Calu3 (cell line): ENCODE results near the gene SHH. TPM values are rescaled to one million over a fixed set of nuclear protein-coding genes. Genes with fewer than 3 reads are reported as not detected.

Experiments
- BruUV-seq: library from RNA; stranded (reverse); fragments of 400-500 nt; replicated peaks from 2 replicates; lab custom pipeline; 2021; lab: Mats Ljungman, UMichigan
- CTCF ChIA-PET: fragments of 300-600 bp; sonication (Branson Sonifier 250); formaldehyde crosslinking; loops from one replicate; lab custom pipeline; 2022; ENCODE audit warnings: antibody characterized with exemption; lab: Charles Lee
- DNase-seq: peaks from one replicate; pipeline ENCODE4 v3.0.0; 2022
- H3K27ac Mint-ChIP-seq: one replicate; pipeline ENCODE4 v1.8.0; 2022; ENCODE audit warnings: mixed read lengths; ENCODE audit not compliant: unreplicated experiment
- H3K27me3 Mint-ChIP-seq: one replicate; pipeline ENCODE4 v1.8.0; 2022; ENCODE audit warnings: mixed read lengths; ENCODE audit not compliant: unreplicated experiment
- H3K36me3 Mint-ChIP-seq: one replicate; pipeline ENCODE4 v1.8.0; 2022; ENCODE audit warnings: mild to moderate bottlenecking, moderate library complexity, mixed read lengths; ENCODE audit not compliant: insufficient read depth, unreplicated experiment
- H3K4me1 Mint-ChIP-seq: one replicate; pipeline ENCODE4 v1.8.0; 2022; ENCODE audit warnings: mild to moderate bottlenecking, low read depth, mixed read lengths; ENCODE audit not compliant: unreplicated experiment
- H3K4me3 Mint-ChIP-seq: one replicate; pipeline ENCODE4 v1.8.0; 2022; ENCODE audit warnings: mild to moderate bottlenecking, low read depth, moderate library complexity, mixed read lengths; ENCODE audit not compliant: unreplicated experiment
- H3K9me3 Mint-ChIP-seq: one replicate; pipeline ENCODE4 v1.8.0; 2022; ENCODE audit warnings: low read depth, mixed read lengths; ENCODE audit not compliant: unreplicated experiment
- CTCF ChIP-seq: fragments of 200-600 bp; IDR thresholded peaks from one replicate; pipeline ENCODE4 v1.8.0; 2022; ENCODE audit warnings: antibody characterized with exemption; ENCODE audit not compliant: unreplicated experiment
- intact Hi-C: fragments of 100-400 bp; cut with micrococcal nuclease; formaldehyde crosslinking; loops from one replicate; pipeline ENCODE4 v1.10.0; 2022; ENCODE audit not compliant: unreplicated experiment
- total RNA-seq: library from RNA; stranded (reverse); gene quantifications from 2 replicates; pipeline ENCODE4 v1.2.3, GENCODE V29; 2022

The SHH gene
- total RNA-seq, 1 experiment from 2014 or later, result 1.1 TPM

GRCh38 chr7:155788616-155789000 is 23.7 kb downstream of the SHH start:
- BruUV-seq, result no TSS peak
- H3K4me3 Mint-ChIP-seq, result no peak overlapping the region
- TF ChIP-seq CTCF, result no peak
- CTCF ChIA-PET, result no interaction called here
- H3K27me3 Mint-ChIP-seq, result peaks cover 13% of the 10 kb centered on the region
- no peaks in the 10 kb centered on the region for H3K4me1 Mint-ChIP-seq
- no peak overlapping the region for H3K27ac Mint-ChIP-seq
- H3K9me3 Mint-ChIP-seq, result no peaks in the 10 kb centered on the region
- intact Hi-C loops, result no loop called here
- peaks cover 12% of the 10 kb centered on the region for H3K36me3 Mint-ChIP-seq
- DNase-seq, result no peak

- peak overlapping the region; percentile 38 for H3K4me3 Mint-ChIP-seq
- intact Hi-C loops, result no loop called here
- DNase-seq, result no peak
- peaks cover 15% of the 10 kb centered on the region for H3K36me3 Mint-ChIP-seq
- no peak overlapping the region for H3K27ac Mint-ChIP-seq
- no peaks in the 10 kb centered on the region for H3K9me3 Mint-ChIP-seq
- no TSS peak for BruUV-seq
- peaks cover 13% of the 10 kb centered on the region for H3K27me3 Mint-ChIP-seq
- H3K4me1 Mint-ChIP-seq, result no peaks in the 10 kb centered on the region
- CTCF ChIA-PET, result interaction anchor here (0.6 to 1.2 kb wide), 4 partner anchors 21 to 1155 kb away, joined by 3 to 4 read pairs (median 4); no protein-coding TSS in a partner anchor
- no peak for TF ChIP-seq CTCF
Observed at GRCh38 chr7:155787171-155787851, 25.0 kb downstream of the SHH start.

GRCh38 chr7:155786491-155786890 is 25.8 kb downstream of the SHH start:
- CTCF ChIA-PET, result interaction anchor here (0.6 to 1.2 kb wide), 3 partner anchors 22 to 1156 kb away, joined by 4 read pairs; no protein-coding TSS in a partner anchor
- TF ChIP-seq CTCF, result no peak
- peaks cover 22% of the 10 kb centered on the region for H3K36me3 Mint-ChIP-seq
- H3K9me3 Mint-ChIP-seq, result no peaks in the 10 kb centered on the region
- no peaks in the 10 kb centered on the region for H3K4me1 Mint-ChIP-seq
- H3K27me3 Mint-ChIP-seq, result peaks cover 13% of the 10 kb centered on the region
- no peak overlapping the region for H3K27ac Mint-ChIP-seq
- TSS peak; percentile 25 for BruUV-seq
- no peak for DNase-seq
- intact Hi-C loops, result no loop called here
- H3K4me3 Mint-ChIP-seq, result no peak overlapping the region

GRCh38 chr7:155785536-155785935 is 26.7 kb downstream of the SHH start:
- peaks cover 31% of the 10 kb centered on the region for H3K36me3 Mint-ChIP-seq

More at GRCh38 chr7:155785536-155785935, 26.7 kb downstream of the SHH start:
- BruUV-seq, result no TSS peak
- intact Hi-C loops, result no loop called here
- Mint-ChIP-seq H3K4me1 (no peaks in the 10 kb centered on the region), H3K4me3 (no peak overlapping the region), H3K27me3 (peaks cover 13% of the 10 kb centered on the region), H3K27ac (no peak overlapping the region), H3K9me3 (no peaks in the 10 kb centered on the region)
- DNase-seq, result no peak
- CTCF ChIA-PET, result no interaction called here
- no peak for TF ChIP-seq CTCF
